GM12878 (cell line): ENCODE data around the gene RAD51B. TPM values are rescaled to one million over a fixed set of nuclear protein-coding genes. Genes with fewer than 3 reads are reported as not detected.

Experiments
- ATAC-seq: fragments of 200-7000 bp; cut with Tn5 transposase; 3 replicates; pipeline ENCODE4 v1.9.1; 2020; ENCODE audit warnings: mild to moderate bottlenecking, moderate library complexity
- BruUV-seq: library from RNA; stranded (reverse); fragments of 400-500 nt; replicated peaks from 2 replicates; lab custom pipeline; 2021; lab: Mats Ljungman, UMichigan
- CTCF ChIA-PET: fragments of 300-600 bp; sonication (Branson Sonifier 250); formaldehyde crosslinking; extraction: SDS; loops from one replicate; lab custom pipeline; 2021; ENCODE audit warnings: inconsistent platforms; lab: Yijun Ruan, JAX
- POLR2A ChIA-PET: fragments of 350-600 bp; formaldehyde crosslinking; extraction: SDS; loops from one replicate; lab custom pipeline; 2021; ENCODE audit warnings: inconsistent platforms; lab: Charles Lee
- RAD21 ChIA-PET: fragments of 300-600 bp; sonication (Branson Sonifier 250); formaldehyde crosslinking; loops from one replicate; lab custom pipeline; 2023; ENCODE audit warnings: antibody characterized with exemption; ENCODE audit not compliant: unreplicated experiment; lab: Charles Lee
- SMC1A ChIA-PET: fragments of 300-600 bp; sonication (Branson Sonifier 250); formaldehyde crosslinking; loops from one replicate; lab custom pipeline; 2023; ENCODE audit not compliant: unreplicated experiment, uncharacterized antibody; lab: Charles Lee
- DNase-seq: peaks from one replicate; pipeline ENCODE4 v3.0.0-alpha.2; 2011; ENCODE audit warnings: low read depth, low spot score
- FAIRE-seq: peaks from 3 replicates; lab custom pipeline; 2011; peaks lifted over from hg19 to GRCh38; lab: Jason Lieb, UNC
- H2AFZ ChIP-seq: 2 replicates; pipeline ENCODE4 v1.6.0; 2011; ENCODE audit warnings: low read depth, low read length, control low read depth; ENCODE audit not compliant: control insufficient read depth
- H3K27ac ChIP-seq: 2 replicates; pipeline ENCODE4 v1.5.1; 2011; ENCODE audit warnings: control low read depth; ENCODE audit not compliant: control insufficient read depth, insufficient read depth
- H3K27me3 ChIP-seq, 2 experiments: replicated peaks in 1 of 2; 2 replicates each; pipeline versions ENCODE4 v1.6.0 to v1.6.1; 2011; ENCODE audit warnings: low read length in 1 of 2; ENCODE audit not compliant: control insufficient read depth in 2 of 2, insufficient read depth in 2 of 2
- H3K36me3 ChIP-seq, 2 experiments: 2 replicates each; pipeline ENCODE4 v1.5.1; 2011; ENCODE audit warnings: low read length in 1 of 2; ENCODE audit not compliant: control insufficient read depth in 2 of 2, insufficient read depth in 2 of 2
- H3K4me1 ChIP-seq: 2 replicates; pipeline ENCODE4 v1.6.1; 2011; ENCODE audit warnings: mild to moderate bottlenecking, low read length, moderate library complexity, mixed read lengths; ENCODE audit not compliant: control insufficient read depth, insufficient read depth
- H3K4me2 ChIP-seq: 2 replicates; pipeline ENCODE4 v1.6.0; 2011; ENCODE audit warnings: control low read depth; ENCODE audit not compliant: control insufficient read depth, insufficient read depth
- H3K4me3 ChIP-seq: fragments of 200-600 bp; sonication (generic); 2 replicates; pipeline ENCODE4 v1.5.1; 2016
- H3K79me2 ChIP-seq: 2 replicates; pipeline ENCODE4 v1.6.0; 2011; ENCODE audit warnings: low read length; ENCODE audit not compliant: control insufficient read depth, insufficient read depth
- H3K9ac ChIP-seq: 2 replicates; pipeline ENCODE4 v1.8.0; 2011; ENCODE audit warnings: low read length, control low read depth, mixed read lengths; ENCODE audit not compliant: control insufficient read depth, insufficient read depth
- H3K9me3 ChIP-seq: replicated peaks from 3 replicates; pipeline ENCODE4 v1.5.1; 2011; ENCODE audit warnings: mild to moderate bottlenecking, low read length; ENCODE audit not compliant: control insufficient read depth, insufficient read depth
- H4K20me1 ChIP-seq: 2 replicates; pipeline ENCODE4 v1.6.0; 2011; ENCODE audit not compliant: control insufficient read depth, insufficient read depth
- CHD2 ChIP-seq: IDR thresholded peaks from 2 replicates; pipeline ENCODE4 v1.6.1; 2011; ENCODE audit warnings: low read depth, low read length, improper control_type of control experiment, borderline replicate concordance
- MYC ChIP-seq: IDR thresholded peaks from 2 replicates; pipeline ENCODE4 v1.6.1; 2011; ENCODE audit warnings: mild to moderate bottlenecking, low read length, moderate library complexity, inconsistent platforms; ENCODE audit not compliant: insufficient read depth, insufficient replicate concordance, insufficient read length, severe bottlenecking
- WGBS: methylation state at CpG from one replicate; pipeline ENCODE4 v1.1.6; 2016; ENCODE audit warnings: low lambda C conversion rate; ENCODE audit not compliant: insufficient replicate concordance, insufficient coverage; ENCODE audit errors: missing lambda C conversion rate; 5-methylcytosine and 5-hydroxymethylcytosine counted together
- in situ Hi-C: fragments of 300-500 bp; cut with MboI; formaldehyde crosslinking; loops from 9 replicates; pipeline ENCODE4 v1.14.3; 2018; ENCODE audit warnings: mixed read lengths
- intact Hi-C: fragments of 100-400 bp; cut with micrococcal nuclease; formaldehyde crosslinking; loops from one replicate; pipeline ENCODE4 v1.14.2; 2022; ENCODE audit not compliant: unreplicated experiment
- polyA plus RNA-seq, 11 experiments: library from polyadenylated mRNA; depleted of rRNA in 4 of 11; unstranded in 6 of 11; stranded (reverse) in 5 of 11; fragments of >200 nt; fragmentation: Nextera tagmentation in 4 of 11; fragmentation: Illumina TruSeq in 1 of 11; extraction: Ambion mirVana in 4 of 11; extraction: Trizol in 1 of 11; gene quantifications; 1 replicate in 1 of 11; 2 replicates in 10 of 11; pipeline versions ENCODE4 v1.2.1 to v1.2.3, GENCODE V29; 2011 to 2016; ENCODE audit warnings: inconsistent platforms in 2 of 11, missing spikeins in 2 of 11, low read depth in 1 of 11
- total RNA-seq, 4 experiments: library from RNA; depleted of rRNA in 3 of 4; stranded (reverse); fragments of >200 nt in 3 of 4; fragmentation: Illumina TruSeq in 1 of 4; extraction: Trizol in 1 of 4; gene quantifications; 2 replicates each; pipeline versions ENCODE4 v1.2.1 to v1.2.3, GENCODE V29; 2013 to 2021
- TF ChIP-seq, protein P1 (sequence below): fragments of 450-650 bp; IDR thresholded peaks from 2 replicates; pipeline ENCODE4 v1.6.1; 2016; ENCODE audit warnings: mild to moderate bottlenecking, moderate library complexity, borderline replicate concordance

The RAD51B gene
- total and polyA plus RNA-seq, 10 of the 15 experiments (the other 5 are each of a cell fraction or from before 2014, with no cell fraction given): 9.8 to 26.8 (median 21.3) TPM

DNA sequence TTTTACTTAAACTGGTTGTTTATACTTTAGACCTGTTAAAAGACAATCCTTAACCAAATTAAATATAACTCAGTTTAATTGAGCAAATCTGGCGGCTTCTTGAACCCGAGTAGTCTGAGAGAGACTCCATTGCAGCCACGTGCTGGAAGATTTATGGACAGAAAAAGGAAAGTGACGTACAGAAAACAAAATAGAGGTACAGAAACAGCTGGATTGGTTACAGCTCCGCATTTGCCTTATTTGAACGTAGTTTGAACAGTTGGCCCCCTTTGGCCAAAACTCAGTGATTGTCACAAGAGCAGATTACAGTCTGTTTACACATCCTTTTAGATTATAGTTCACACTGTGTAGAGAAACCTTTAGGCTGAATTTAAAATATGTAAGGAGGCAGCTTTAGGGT lies 155.9 kb downstream of the RAD51B start:
- TF ChIP-seq MYC (no peak), CHD2 (no peak)
- TF ChIP-seq, protein P1, sequence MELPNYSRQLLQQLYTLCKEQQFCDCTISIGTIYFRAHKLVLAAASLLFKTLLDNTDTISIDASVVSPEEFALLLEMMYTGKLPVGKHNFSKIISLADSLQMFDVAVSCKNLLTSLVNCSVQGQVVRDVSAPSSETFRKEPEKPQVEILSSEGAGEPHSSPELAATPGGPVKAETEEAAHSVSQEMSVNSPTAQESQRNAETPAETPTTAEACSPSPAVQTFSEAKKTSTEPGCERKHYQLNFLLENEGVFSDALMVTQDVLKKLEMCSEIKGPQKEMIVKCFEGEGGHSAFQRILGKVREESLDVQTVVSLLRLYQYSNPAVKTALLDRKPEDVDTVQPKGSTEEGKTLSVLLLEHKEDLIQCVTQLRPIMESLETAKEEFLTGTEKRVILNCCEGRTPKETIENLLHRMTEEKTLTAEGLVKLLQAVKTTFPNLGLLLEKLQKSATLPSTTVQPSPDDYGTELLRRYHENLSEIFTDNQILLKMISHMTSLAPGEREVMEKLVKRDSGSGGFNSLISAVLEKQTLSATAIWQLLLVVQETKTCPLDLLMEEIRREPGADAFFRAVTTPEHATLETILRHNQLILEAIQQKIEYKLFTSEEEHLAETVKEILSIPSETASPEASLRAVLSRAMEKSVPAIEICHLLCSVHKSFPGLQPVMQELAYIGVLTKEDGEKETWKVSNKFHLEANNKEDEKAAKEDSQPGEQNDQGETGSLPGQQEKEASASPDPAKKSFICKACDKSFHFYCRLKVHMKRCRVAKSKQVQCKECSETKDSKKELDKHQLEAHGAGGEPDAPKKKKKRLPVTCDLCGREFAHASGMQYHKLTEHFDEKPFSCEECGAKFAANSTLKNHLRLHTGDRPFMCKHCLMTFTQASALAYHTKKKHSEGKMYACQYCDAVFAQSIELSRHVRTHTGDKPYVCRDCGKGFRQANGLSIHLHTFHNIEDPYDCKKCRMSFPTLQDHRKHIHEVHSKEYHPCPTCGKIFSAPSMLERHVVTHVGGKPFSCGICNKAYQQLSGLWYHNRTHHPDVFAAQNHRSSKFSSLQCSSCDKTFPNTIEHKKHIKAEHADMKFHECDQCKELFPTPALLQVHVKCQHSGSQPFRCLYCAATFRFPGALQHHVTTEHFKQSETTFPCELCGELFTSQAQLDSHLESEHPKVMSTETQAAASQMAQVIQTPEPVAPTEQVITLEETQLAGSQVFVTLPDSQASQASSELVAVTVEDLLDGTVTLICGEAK: no peak
- FAIRE-seq (no peak), ATAC-seq (no peak), DNase-seq (no peak)
- Histone ChIP-seq H3K36me3 (no peaks in the 10 kb centered on the region), H3K79me2 (no peaks in the 10 kb centered on the region), H4K20me1 (no peaks in the 10 kb centered on the region), H3K27me3 (no peaks in the 10 kb centered on the region), H3K27ac (no peak overlapping the region), H3K4me3 (no peak overlapping the region), H3K4me2 (no peak overlapping the region), H3K9ac (no peak overlapping the region), H2AFZ (no peak overlapping the region), H3K9me3 (no peaks in the 10 kb centered on the region), H3K4me1 (no peaks in the 10 kb centered on the region)
- intact Hi-C loops: no loop called here
- CTCF ChIA-PET: no interaction called here
- POLR2A ChIA-PET: no interaction called here
- in situ Hi-C loops: no loop called here
- 88% methylated on average over 6 of the region's 6 CpGs for WGBS
- SMC1A ChIA-PET: no interaction called here
- no TSS peak for BruUV-seq
- RAD21 ChIA-PET: no interaction called here
